Astrocyte (in vitro differentiated cells and primary cell): ENCODE data around the gene TENM4. TPM values are rescaled to one million over a fixed set of nuclear protein-coding genes. Genes with fewer than 3 reads are reported as not detected.

Source experiments
- DNase-seq: peaks from one replicate; pipeline ENCODE4 v3.0.0-alpha.2; 2010; ENCODE audit warnings: low read depth
- FAIRE-seq: peaks from 2 replicates; lab custom pipeline; 2011; peaks lifted over from hg19 to GRCh38; lab: Jason Lieb, UNC
- H2AFZ ChIP-seq: 2 replicates; pipeline ENCODE4 v1.6.0; 2012; ENCODE audit warnings: low read depth, low read length, inconsistent platforms
- H3K27ac ChIP-seq: 2 replicates; pipeline ENCODE4 v1.5.1; 2011; ENCODE audit warnings: low read depth, low read length, inconsistent platforms
- H3K27me3 ChIP-seq: 2 replicates; pipeline ENCODE4 v1.6.0; 2011; ENCODE audit warnings: low read length, inconsistent platforms; ENCODE audit not compliant: insufficient read depth
- H3K36me3 ChIP-seq: 2 replicates; pipeline ENCODE4 v1.5.1; 2011; ENCODE audit warnings: low read length, inconsistent platforms; ENCODE audit not compliant: insufficient read depth
- H3K4me1 ChIP-seq: 2 replicates; pipeline ENCODE4 v1.5.1; 2011; ENCODE audit warnings: low read length, inconsistent platforms; ENCODE audit not compliant: insufficient read depth
- H3K4me2 ChIP-seq: 2 replicates; pipeline ENCODE4 v1.6.0; 2012; ENCODE audit warnings: low read length, inconsistent platforms
- H3K4me3 ChIP-seq: 2 replicates; pipeline ENCODE4 v1.5.1; 2011; ENCODE audit warnings: low read depth, mild to moderate bottlenecking, low read length, inconsistent platforms; ENCODE audit not compliant: insufficient read depth
- H3K79me2 ChIP-seq: 2 replicates; pipeline ENCODE4 v1.6.0; 2012; ENCODE audit warnings: mild to moderate bottlenecking, low read length, inconsistent platforms; ENCODE audit not compliant: insufficient read depth
- H3K9ac ChIP-seq: 2 replicates; pipeline ENCODE4 v1.6.0; 2012; ENCODE audit warnings: mild to moderate bottlenecking, low read length, inconsistent platforms
- H3K9me3 ChIP-seq: 2 replicates; pipeline ENCODE4 v1.5.1; 2012; ENCODE audit warnings: low read depth, mild to moderate bottlenecking, low read length, inconsistent platforms; ENCODE audit not compliant: insufficient read depth
- H4K20me1 ChIP-seq: 2 replicates; pipeline ENCODE4 v1.6.0; 2012; ENCODE audit warnings: low read length, inconsistent platforms; ENCODE audit not compliant: insufficient read depth
- H3K27ac Mint-ChIP-seq: one replicate; pipeline ENCODE4 v1.8.0; 2021; ENCODE audit warnings: mild to moderate bottlenecking, mixed read lengths; ENCODE audit not compliant: unreplicated experiment
- H3K27me3 Mint-ChIP-seq: one replicate; pipeline ENCODE4 v1.8.0; 2021; ENCODE audit warnings: low read depth, mixed read lengths; ENCODE audit not compliant: unreplicated experiment
- H3K36me3 Mint-ChIP-seq: one replicate; pipeline ENCODE4 v1.8.0; 2021; ENCODE audit warnings: low read depth, mixed read lengths; ENCODE audit not compliant: unreplicated experiment
- H3K4me1 Mint-ChIP-seq: one replicate; pipeline ENCODE4 v1.8.0; 2021; ENCODE audit warnings: low read depth, mixed read lengths; ENCODE audit not compliant: unreplicated experiment
- H3K4me3 Mint-ChIP-seq: one replicate; pipeline ENCODE4 v1.8.0; 2021; ENCODE audit warnings: mild to moderate bottlenecking, moderate library complexity, mixed read lengths; ENCODE audit not compliant: unreplicated experiment
- H3K9me3 Mint-ChIP-seq: one replicate; pipeline ENCODE4 v1.8.0; 2021; ENCODE audit warnings: mild to moderate bottlenecking, mixed read lengths; ENCODE audit not compliant: unreplicated experiment
- EZH2 ChIP-seq: IDR thresholded peaks from 2 replicates; pipeline ENCODE4 v1.6.1; 2012; ENCODE audit warnings: mild to moderate bottlenecking, low read length, inconsistent platforms; ENCODE audit not compliant: insufficient read depth
- total RNA-seq: library from RNA; stranded (reverse); gene quantifications from 2 replicates; pipeline ENCODE4 v1.2.1, GENCODE V29; 2021
- TF ChIP-seq, protein P1 (sequence below): IDR thresholded peaks from 2 replicates; pipeline ENCODE4 v1.5.1; 2011; ENCODE audit warnings: low read depth, mild to moderate bottlenecking, inconsistent platforms, low read length, moderate library complexity; ENCODE audit not compliant: insufficient read depth

TENM4 gene
- total RNA-seq, 1 donor from 2014 or later, result 7.5 TPM

DNA sequence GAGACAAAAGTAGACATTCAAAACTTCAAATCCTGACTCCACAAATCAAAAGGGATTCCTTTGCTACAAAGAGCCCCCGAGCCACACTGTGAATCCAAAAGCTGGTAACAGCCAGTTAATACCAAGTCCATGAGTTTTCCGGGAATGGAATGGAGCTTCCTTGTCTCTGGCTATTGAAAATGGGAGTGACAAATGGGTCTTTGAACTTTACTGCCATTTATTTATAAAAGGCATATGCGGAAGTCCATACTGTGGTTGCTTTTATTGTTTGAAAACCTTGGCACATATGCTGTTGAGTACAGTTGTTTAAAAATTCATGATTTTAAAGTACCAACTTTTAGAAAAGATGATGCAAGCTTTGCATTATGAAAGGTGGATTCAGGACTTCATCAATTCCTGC is 659.9 kb downstream of the TENM4 start:
- H3K27ac Mint-ChIP-seq, result no peak overlapping the region
- Histone ChIP-seq H3K4me3 (no peak overlapping the region), H3K9ac (no peak overlapping the region), H3K79me2 (no peaks in the 10 kb centered on the region), H4K20me1 (no peaks in the 10 kb centered on the region), H3K27me3 (no peaks in the 10 kb centered on the region), H2AFZ (no peak overlapping the region), H3K9me3 (no peaks in the 10 kb centered on the region), H3K27ac (no peak overlapping the region), H3K4me1 (peaks cover 25% of the 10 kb centered on the region), H3K4me2 (no peak overlapping the region), H3K36me3 (no peaks in the 10 kb centered on the region)
- no peak overlapping the region for H3K4me3 Mint-ChIP-seq
- no peaks in the 10 kb centered on the region for H3K36me3 Mint-ChIP-seq
- H3K27me3 Mint-ChIP-seq, result peaks cover 8% of the 10 kb centered on the region
- TF ChIP-seq, protein P1, sequence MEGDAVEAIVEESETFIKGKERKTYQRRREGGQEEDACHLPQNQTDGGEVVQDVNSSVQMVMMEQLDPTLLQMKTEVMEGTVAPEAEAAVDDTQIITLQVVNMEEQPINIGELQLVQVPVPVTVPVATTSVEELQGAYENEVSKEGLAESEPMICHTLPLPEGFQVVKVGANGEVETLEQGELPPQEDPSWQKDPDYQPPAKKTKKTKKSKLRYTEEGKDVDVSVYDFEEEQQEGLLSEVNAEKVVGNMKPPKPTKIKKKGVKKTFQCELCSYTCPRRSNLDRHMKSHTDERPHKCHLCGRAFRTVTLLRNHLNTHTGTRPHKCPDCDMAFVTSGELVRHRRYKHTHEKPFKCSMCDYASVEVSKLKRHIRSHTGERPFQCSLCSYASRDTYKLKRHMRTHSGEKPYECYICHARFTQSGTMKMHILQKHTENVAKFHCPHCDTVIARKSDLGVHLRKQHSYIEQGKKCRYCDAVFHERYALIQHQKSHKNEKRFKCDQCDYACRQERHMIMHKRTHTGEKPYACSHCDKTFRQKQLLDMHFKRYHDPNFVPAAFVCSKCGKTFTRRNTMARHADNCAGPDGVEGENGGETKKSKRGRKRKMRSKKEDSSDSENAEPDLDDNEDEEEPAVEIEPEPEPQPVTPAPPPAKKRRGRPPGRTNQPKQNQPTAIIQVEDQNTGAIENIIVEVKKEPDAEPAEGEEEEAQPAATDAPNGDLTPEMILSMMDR, result no peak
- TF ChIP-seq EZH2, result no peak
- DNase-seq (no peak), FAIRE-seq (no peak)
- peaks cover 21% of the 10 kb centered on the region for H3K4me1 Mint-ChIP-seq
- H3K9me3 Mint-ChIP-seq, result no peaks in the 10 kb centered on the region

DNA sequence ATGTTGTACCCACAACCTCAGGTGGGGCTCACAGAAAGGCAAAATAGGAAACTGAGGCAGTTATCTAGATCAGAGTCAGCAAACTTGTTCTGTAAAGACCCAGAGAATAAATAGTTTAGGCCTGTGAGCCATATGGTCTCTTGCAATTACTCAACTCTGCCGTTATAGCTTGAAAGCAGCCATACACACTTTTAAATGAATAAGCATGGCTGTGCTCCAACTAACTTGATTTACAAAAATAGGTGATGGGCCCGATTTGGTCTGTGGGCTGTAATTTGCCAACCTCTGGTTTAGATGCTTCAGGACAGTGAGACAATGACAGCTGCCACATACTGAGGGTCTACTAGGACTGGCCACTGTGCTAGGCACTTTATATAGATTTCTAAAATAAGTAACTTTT is 667.3 kb downstream of the TENM4 start:
- H3K4me1 ChIP-seq, result no peaks in the 10 kb centered on the region
- Mint-ChIP-seq H3K4me3 (no peak overlapping the region), H3K27ac (no peak overlapping the region), H3K36me3 (no peaks in the 10 kb centered on the region), H3K4me1 (no peaks in the 10 kb centered on the region), H3K27me3 (peaks cover 10% of the 10 kb centered on the region), H3K9me3 (peaks cover 3% of the 10 kb centered on the region)
- H3K79me2 ChIP-seq, result no peaks in the 10 kb centered on the region
- no peak for FAIRE-seq
- no peak overlapping the region for H3K9ac ChIP-seq
- H3K4me2 ChIP-seq, result no peak overlapping the region
- no peaks in the 10 kb centered on the region for H3K9me3 ChIP-seq
- no peak overlapping the region for H2AFZ ChIP-seq
- TF ChIP-seq EZH2, result no peak
- TF ChIP-seq, protein P1, result no peak
- no peak for DNase-seq
- H3K36me3 ChIP-seq, result no peaks in the 10 kb centered on the region
- H3K4me3 ChIP-seq, result no peak overlapping the region
- H3K27me3 ChIP-seq, result no peaks in the 10 kb centered on the region
- no peak overlapping the region for H3K27ac ChIP-seq
- H4K20me1 ChIP-seq, result no peaks in the 10 kb centered on the region

DNA sequence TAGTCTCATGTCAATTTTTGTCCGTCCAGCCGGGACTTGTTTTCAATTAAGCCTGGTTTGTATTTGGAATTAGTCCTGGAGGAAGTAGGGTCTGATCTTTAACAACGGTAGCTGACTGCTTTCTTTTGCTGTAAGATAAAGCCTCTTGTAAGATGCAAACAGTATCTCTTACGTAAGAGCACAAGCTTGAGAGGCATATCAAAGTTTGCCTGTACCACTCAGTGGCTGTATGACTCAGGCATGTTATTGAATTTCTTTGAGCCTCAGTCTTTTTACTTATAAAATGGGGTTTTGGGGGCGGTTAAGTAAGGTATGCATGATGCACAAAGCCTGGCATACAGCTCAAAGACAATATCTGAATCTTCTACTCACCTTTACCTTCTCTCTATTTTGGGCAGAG is 667.8 kb downstream of the TENM4 start:
- H3K36me3 Mint-ChIP-seq, result no peaks in the 10 kb centered on the region
- no peaks in the 10 kb centered on the region for H3K79me2 ChIP-seq
- no peaks in the 10 kb centered on the region for H4K20me1 ChIP-seq
- FAIRE-seq, result no peak
- no peak overlapping the region for H2AFZ ChIP-seq
- H3K27me3 Mint-ChIP-seq, result peaks cover 10% of the 10 kb centered on the region
- H3K36me3 ChIP-seq, result peaks cover 1% of the 10 kb centered on the region
- no peak overlapping the region for H3K27ac ChIP-seq
- no peaks in the 10 kb centered on the region for H3K27me3 ChIP-seq
- H3K4me1 Mint-ChIP-seq, result no peaks in the 10 kb centered on the region
- TF ChIP-seq, protein P1, result no peak
- TF ChIP-seq EZH2, result no peak
- DNase-seq, result peak; percentile 25
- no peak overlapping the region for H3K4me2 ChIP-seq
- no peak overlapping the region for H3K4me3 Mint-ChIP-seq
- H3K4me1 ChIP-seq, result no peaks in the 10 kb centered on the region
- no peaks in the 10 kb centered on the region for H3K9me3 ChIP-seq
- no peak overlapping the region for H3K9ac ChIP-seq
- no peak overlapping the region for H3K4me3 ChIP-seq
- H3K27ac Mint-ChIP-seq, result no peak overlapping the region
- peaks cover 3% of the 10 kb centered on the region for H3K9me3 Mint-ChIP-seq
